Esophagus mucosa (tissue), 1 donor: ENCODE results near the gene CMTM3. TPM values are rescaled to one million over a fixed set of nuclear protein-coding genes. Genes with fewer than 3 reads are reported as not detected.

ENCODE experiments used
- ATAC-seq: fragments of 200-7000 bp; cut with Tn5 transposase; one replicate; pipeline ENCODE4 v1.9.1; 2020
- total RNA-seq: library from RNA; stranded (reverse); gene quantifications from one replicate; pipeline ENCODE4 v1.2.4, GENCODE V29; 2023
- donor health status: DM: yes; HTN: yes; CAD: no.

CMTM3 gene
- total RNA-seq, 1 donor from 2014 or later = 3.7 TPM

DNA sequence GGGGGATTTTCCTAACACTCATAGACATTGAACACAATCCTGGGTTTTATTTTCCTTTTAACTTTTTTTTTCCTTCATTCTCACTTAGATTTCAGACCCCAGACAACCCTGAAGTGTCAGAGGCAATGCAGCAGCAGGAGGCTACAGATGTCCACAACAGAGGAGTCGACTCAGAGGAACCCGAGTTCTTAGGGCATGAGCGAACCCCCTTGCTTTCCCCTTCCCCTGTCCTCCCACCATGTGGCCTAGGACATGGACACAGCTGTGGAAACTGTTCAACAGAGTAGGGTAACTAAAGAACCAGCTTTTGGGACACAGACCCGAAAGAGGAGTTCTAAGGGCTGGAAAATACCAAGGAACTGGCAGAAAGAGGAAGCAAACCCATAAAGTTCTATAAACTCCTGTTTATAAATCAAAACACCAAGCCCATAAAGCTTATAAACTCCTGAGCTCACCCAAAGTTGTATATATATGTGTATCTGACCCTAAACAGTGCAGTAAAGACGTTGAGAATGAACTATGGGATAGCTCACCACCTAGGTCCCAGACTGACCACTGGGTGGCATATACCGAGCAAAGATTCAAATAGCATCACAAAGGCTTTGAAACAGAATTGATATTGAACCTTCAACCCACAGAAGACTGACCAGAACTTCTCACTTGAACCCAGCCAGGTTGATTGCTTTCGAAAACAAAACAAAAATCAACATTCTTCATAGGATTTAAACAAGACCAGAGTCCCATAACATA, 58.1 kb downstream of the CMTM3 start:
- ATAC-seq = no peak

Other genes with a start within 250 kb of the CMTM3 start
- 5.3 TPM for gene CDH5, start 238.0 kb upstream of the CMTM3 start, total RNA-seq
- 0.92 TPM for gene BEAN1, start 177.4 kb upstream of the CMTM3 start, total RNA-seq
- gene TK2, start 54.6 kb upstream of the CMTM3 start, total RNA-seq = 8.5 TPM
- gene CKLF, start 52.1 kb upstream of the CMTM3 start, total RNA-seq = 14.2 TPM
- 0.60 TPM for gene CMTM1, start 38.3 kb upstream of the CMTM3 start, total RNA-seq
- not detected for gene CMTM2, start 25.2 kb upstream of the CMTM3 start, total RNA-seq
- gene CMTM4, start 92.0 kb downstream of the CMTM3 start, total RNA-seq = 13.1 TPM
- 69.4 TPM for gene DYNC1LI2, start 146.9 kb downstream of the CMTM3 start, total RNA-seq
- 0.08 TPM for gene TERB1, start 196.9 kb downstream of the CMTM3 start, total RNA-seq
- gene NAE1, start 226.3 kb downstream of the CMTM3 start, total RNA-seq = 41.2 TPM
- not detected for gene CA7, start 239.7 kb downstream of the CMTM3 start, total RNA-seq